Astrocyte (in vitro differentiated cells and primary cell): ENCODE data around the gene EGFL8.

Experiments used
- CTCF ChIP-seq: IDR thresholded peaks from 2 replicates; pipeline ENCODE4 v1.5.1; 2011; ENCODE audit warnings: low read depth, mild to moderate bottlenecking, inconsistent platforms, low read length, moderate library complexity; ENCODE audit not compliant: insufficient read depth
- EZH2 ChIP-seq: IDR thresholded peaks from 2 replicates; pipeline ENCODE4 v1.6.1; 2012; ENCODE audit warnings: mild to moderate bottlenecking, low read length, inconsistent platforms; ENCODE audit not compliant: insufficient read depth

GRCh38 chr6:32176476-32177182 lies 12.2 kb downstream of the EGFL8 start:
- TF ChIP-seq CTCF, result no peak
- no peak for TF ChIP-seq EZH2
